HEK293T (cell line): ENCODE data around the gene ZNF544.

ENCODE experiments used
- BHLHE40 ChIP-seq: fragments of 450-650 bp; IDR thresholded peaks from 2 replicates; pipeline ENCODE4 v1.6.1; 2016; ENCODE audit warnings: mild to moderate bottlenecking, moderate library complexity, borderline replicate concordance
- ELF4 ChIP-seq: fragments of 450-650 bp; IDR thresholded peaks from 2 replicates; pipeline ENCODE4 v1.6.1; 2017; ENCODE audit warnings: antibody characterized with exemption
- HDGF ChIP-seq: fragments of 450-650 bp; IDR thresholded peaks from 2 replicates; pipeline ENCODE4 v1.6.1; 2017; ENCODE audit warnings: antibody characterized with exemption, borderline replicate concordance
- SP1 ChIP-seq: fragments of 450-650 bp; IDR thresholded peaks from 2 replicates; pipeline ENCODE4 v1.6.1; 2017

GRCh38 chr19:58274771-58275201 lies 46.1 kb downstream of the ZNF544 start:
- no peak for TF ChIP-seq SP1
- no peak for TF ChIP-seq HDGF
- no peak for TF ChIP-seq BHLHE40
- TF ChIP-seq ELF4: no peak
